ENCODE results near the gene BCL10.

Gene BCL10

DNA sequence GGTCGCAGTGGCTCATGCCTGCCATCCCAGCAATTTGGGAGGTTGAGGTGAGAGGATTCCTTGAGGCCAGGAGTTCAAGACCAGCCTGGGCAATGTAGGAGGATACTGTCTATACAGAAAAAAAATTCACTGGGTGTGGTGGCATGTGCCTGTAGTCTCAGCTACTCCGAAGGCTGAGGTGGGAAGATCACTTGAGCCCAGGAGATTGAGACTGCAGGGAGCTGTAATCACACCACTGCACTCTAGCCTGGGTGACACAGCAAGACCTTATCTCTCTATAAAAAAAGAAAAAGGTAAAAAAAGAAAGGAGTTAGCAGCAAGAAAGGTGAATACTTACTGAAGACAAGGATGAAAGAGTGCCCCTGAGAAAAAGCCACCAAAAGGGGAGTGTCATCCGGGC, 23.7 kb upstream of the BCL10 start:
- TF ChIP-seq, protein P1, sequence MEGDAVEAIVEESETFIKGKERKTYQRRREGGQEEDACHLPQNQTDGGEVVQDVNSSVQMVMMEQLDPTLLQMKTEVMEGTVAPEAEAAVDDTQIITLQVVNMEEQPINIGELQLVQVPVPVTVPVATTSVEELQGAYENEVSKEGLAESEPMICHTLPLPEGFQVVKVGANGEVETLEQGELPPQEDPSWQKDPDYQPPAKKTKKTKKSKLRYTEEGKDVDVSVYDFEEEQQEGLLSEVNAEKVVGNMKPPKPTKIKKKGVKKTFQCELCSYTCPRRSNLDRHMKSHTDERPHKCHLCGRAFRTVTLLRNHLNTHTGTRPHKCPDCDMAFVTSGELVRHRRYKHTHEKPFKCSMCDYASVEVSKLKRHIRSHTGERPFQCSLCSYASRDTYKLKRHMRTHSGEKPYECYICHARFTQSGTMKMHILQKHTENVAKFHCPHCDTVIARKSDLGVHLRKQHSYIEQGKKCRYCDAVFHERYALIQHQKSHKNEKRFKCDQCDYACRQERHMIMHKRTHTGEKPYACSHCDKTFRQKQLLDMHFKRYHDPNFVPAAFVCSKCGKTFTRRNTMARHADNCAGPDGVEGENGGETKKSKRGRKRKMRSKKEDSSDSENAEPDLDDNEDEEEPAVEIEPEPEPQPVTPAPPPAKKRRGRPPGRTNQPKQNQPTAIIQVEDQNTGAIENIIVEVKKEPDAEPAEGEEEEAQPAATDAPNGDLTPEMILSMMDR (IDR thresholded peaks at IDR 0.05; ENCODE audit: low read depth, low read length, missing control alignments), result no peak
- no peak overlapping the region for H3K4me3 ChIP-seq (replicated peaks; ENCODE audit: low read depth, low read length)
- no peak for DNase-seq (ENCODE audit: extremely low read depth, low read depth)

DNA sequence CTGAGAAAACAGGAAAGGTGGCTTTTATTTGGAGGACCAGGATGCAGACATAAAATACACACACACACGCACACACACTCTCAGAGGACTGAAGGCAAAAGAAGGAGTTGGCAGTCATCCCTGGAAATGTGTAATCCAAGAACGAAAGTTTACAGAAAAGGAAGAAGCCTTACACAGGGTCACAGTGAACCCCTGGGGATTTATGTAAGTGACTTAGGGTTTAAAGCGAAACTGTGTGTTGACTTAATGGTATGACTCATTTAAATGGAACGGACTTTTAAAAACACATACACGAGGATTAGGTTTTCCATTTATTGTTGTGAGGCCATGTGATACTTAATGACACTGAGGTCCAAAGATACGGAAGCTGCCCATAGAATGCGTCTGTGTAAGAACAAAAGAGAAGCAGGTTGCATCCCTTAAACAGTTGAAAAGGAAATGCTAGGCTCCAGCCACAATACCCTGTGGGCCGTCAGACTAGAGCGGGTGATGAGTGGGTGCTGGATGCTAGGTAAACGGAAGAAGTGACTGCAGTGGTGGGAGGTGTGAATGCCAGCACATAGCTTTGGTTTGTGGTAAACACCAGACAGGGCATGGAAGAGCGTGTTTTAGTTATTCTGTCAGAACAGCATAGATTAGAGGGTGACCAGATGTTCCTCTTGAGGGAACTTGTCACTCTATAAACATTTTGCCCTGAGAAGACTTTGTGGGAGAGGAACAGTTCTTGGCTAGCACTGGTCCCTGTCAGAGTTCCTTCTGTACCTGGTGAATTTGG, 21.6 kb upstream of the BCL10 start:
- no peak overlapping the region for H3K4me3 ChIP-seq (replicated peaks; ENCODE audit: low read depth, low read length)
- peak; percentile 100 for DNase-seq (ENCODE audit: extremely low read depth, low read depth)
- TF ChIP-seq, protein P1 (IDR thresholded peaks at IDR 0.05; ENCODE audit: low read depth, low read length, missing control alignments), result no peak

DNA sequence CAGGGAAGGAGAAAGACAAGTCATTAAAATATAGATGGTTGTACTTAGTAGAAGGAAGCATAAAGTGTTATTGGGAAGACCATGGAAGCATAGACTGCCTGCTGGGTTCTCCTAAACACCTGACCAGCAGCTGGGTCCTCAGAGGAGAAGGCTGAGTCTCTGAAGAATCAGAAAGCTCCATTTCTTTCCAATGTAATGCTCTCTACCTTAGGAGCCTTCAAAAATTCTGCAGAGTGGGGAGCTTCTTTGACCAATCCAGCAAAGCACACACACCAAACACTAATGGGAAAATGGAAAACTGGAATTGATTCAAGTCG, 21.1 kb upstream of the BCL10 start:
- H3K4me3 ChIP-seq (replicated peaks; ENCODE audit: low read depth, low read length), result no peak overlapping the region
- TF ChIP-seq, protein P1 (IDR thresholded peaks at IDR 0.05; ENCODE audit: low read depth, low read length, missing control alignments), result no peak
- no peak for DNase-seq (ENCODE audit: extremely low read depth, low read depth)

DNA sequence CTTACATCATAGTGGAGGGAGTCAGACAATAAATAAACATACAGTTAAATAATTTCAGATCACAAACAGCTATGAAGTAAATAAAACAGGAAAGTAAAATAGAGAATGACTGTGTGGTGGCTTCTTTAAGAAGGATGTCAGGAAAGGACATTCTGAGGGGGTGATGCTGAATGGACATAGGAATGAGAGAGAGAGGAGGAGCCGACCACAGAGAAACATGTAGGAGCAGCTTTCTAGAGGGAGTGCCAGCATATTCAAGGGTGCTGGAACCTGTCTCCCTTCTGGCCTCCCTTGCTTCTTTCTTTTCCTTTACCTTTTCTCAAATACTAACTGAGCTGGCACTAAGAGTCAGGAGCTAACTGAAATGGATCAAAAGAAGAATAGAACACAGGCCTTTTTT, 20.5 kb upstream of the BCL10 start:
- TF ChIP-seq, protein P1 (IDR thresholded peaks at IDR 0.05; ENCODE audit: low read depth, low read length, missing control alignments), result no peak
- DNase-seq (ENCODE audit: extremely low read depth, low read depth), result no peak
- H3K4me3 ChIP-seq (replicated peaks; ENCODE audit: low read depth, low read length), result no peak overlapping the region

DNA sequence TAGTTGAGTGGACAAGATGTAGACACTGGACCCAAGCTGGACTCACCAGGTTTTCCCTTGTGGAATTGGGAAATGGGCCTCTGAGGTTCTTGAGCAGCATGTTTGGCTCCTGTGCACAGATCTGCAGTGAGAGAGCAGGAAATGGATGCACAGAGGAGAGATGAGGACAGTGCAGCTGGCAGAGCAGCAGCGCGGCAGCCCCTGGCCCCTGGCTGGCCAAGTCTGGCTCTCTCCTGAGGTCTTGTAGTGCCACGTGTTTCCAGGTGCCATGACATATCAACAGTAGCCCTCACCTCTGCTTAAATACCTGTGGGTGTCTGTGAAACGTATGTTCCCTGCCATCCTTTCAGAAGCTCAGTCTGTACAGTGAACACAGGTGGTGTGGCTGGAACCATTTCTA, 19.2 kb upstream of the BCL10 start:
- no peak overlapping the region for H3K4me3 ChIP-seq (replicated peaks; ENCODE audit: low read depth, low read length)
- TF ChIP-seq, protein P1 (IDR thresholded peaks at IDR 0.05; ENCODE audit: low read depth, low read length, missing control alignments), result no peak
- DNase-seq (ENCODE audit: extremely low read depth, low read depth), result no peak

DNA sequence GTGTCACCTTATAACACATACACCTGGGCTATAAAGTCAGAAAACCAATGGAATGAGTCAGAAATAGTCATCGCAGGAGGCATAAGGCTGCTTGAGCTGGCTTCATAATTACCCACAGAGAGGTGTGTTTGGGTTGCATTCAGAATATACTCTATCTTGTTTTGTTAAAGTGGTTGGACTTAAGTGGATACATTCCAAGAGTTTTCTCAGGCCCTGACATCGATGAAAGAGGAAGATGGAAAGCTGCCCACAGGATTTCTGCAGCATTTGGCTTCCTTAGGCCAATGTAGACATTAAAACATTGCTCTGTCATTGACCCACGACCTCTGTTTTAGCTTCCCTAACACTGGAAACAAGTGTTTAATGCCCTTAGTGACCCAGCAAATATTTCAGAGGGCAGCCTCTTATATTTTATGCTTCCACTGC, 18.6 kb upstream of the BCL10 start:
- no peak overlapping the region for H3K4me3 ChIP-seq (replicated peaks; ENCODE audit: low read depth, low read length)
- TF ChIP-seq, protein P1 (IDR thresholded peaks at IDR 0.05; ENCODE audit: low read depth, low read length, missing control alignments), result no peak
- DNase-seq (ENCODE audit: extremely low read depth, low read depth), result peak; percentile 72

DNA sequence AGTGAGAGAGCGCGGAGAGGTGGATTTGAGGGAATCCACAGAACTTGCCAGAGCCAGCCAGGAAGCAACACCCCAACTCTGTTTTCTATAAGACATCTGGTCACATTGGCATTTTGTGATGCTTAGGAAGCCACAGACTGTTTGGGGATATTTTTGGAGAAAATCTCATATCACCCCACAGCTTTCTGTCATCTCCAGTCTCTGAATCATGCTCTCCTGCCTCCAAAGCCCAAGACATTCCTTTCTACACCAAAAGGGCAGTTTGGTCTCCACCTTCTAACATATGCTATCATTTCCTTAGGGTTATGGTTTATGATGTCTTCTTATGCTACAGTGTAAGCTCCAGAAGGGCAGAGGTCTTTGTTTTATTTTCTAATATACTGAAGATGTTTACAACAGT, 14.4 kb upstream of the BCL10 start:
- TF ChIP-seq, protein P1 (IDR thresholded peaks at IDR 0.05; ENCODE audit: low read depth, low read length, missing control alignments), result no peak
- H3K4me3 ChIP-seq (replicated peaks; ENCODE audit: low read depth, low read length), result no peak overlapping the region
- DNase-seq (ENCODE audit: extremely low read depth, low read depth), result no peak
